GM12865 (cell line): ENCODE measurements around the gene IL13.

Experiments
- DNase-seq: peaks from one replicate; pipeline ENCODE4 v3.0.0; 2010; ENCODE audit warnings: low read depth
- H3K4me3 ChIP-seq: 2 replicates; pipeline ENCODE4 v1.5.1; 2011; ENCODE audit warnings: mild to moderate bottlenecking, low read depth, low read length, control low read depth
- CTCF ChIP-seq: IDR thresholded peaks from 2 replicates; pipeline ENCODE4 v1.5.1; 2011; ENCODE audit warnings: low read length, control low read depth, low read depth, inconsistent platforms; ENCODE audit not compliant: insufficient read depth; ENCODE audit errors: missing control alignments

Gene IL13

GRCh38 chr5:132653716-132654115, 4.3 kb upstream of the IL13 start:
- no peak for TF ChIP-seq CTCF

GRCh38 chr5:132655821-132656773, 1.9 kb upstream of the IL13 start:
- no peak for DNase-seq
- H3K4me3 ChIP-seq = peak overlapping the region; percentile 41

More at GRCh38 chr5:132653716-132654115, 4.3 kb upstream of the IL13 start:
- H3K4me3 ChIP-seq = no peak overlapping the region
- DNase-seq = no peak

GRCh38 chr5:132656774-132657355, 1.1 kb upstream of the IL13 start:
- peak overlapping the region; percentile 41 for H3K4me3 ChIP-seq
- DNase-seq = no peak
- TF ChIP-seq CTCF = no peak

More at GRCh38 chr5:132655821-132656773, 1.9 kb upstream of the IL13 start:
- TF ChIP-seq CTCF = peak; percentile 26

- DNase-seq = no peak
- H3K4me3 ChIP-seq = no peak overlapping the region
- no peak for TF ChIP-seq CTCF
These were observed 669 bp downstream of the IL13 start for GRCh38 chr5:132658381-132659302.

- TF ChIP-seq CTCF = no peak
- peak; percentile 51 for DNase-seq
These were observed 1.9 kb downstream of the IL13 start for GRCh38 chr5:132659598-132660493.

More at GRCh38 chr5:132659598-132660493, 1.9 kb downstream of the IL13 start:
- H3K4me3 ChIP-seq = no peak overlapping the region
